H1 (cell line): ENCODE results near the gene OAT. TPM values are rescaled to one million over a fixed set of nuclear protein-coding genes. Genes with fewer than 3 reads are reported as not detected.

Source experiments
- CTCF ChIA-PET: fragments of 300-600 bp; sonication (Branson Sonifier 250); formaldehyde crosslinking; loops from one replicate; lab custom pipeline; 2021; ENCODE audit not compliant: partially characterized antibody; lab: Charles Lee
- POLR2A ChIA-PET: fragments of 300-600 bp; sonication (Branson Sonifier 250); formaldehyde crosslinking; loops from one replicate; lab custom pipeline; 2021; ENCODE audit warnings: inconsistent platforms; ENCODE audit not compliant: partially characterized antibody; lab: Charles Lee
- DNase-seq, 2 experiments: peaks; one replicate each; pipeline versions ENCODE4 v3.0.0 to v3.0.0-alpha.2; 2010 to 2022; ENCODE audit warnings: low spot score in 2 of 2, low read depth in 1 of 2, mixed read lengths in 1 of 2
- FAIRE-seq: peaks from 2 replicates; lab custom pipeline; 2011; peaks lifted over from hg19 to GRCh38; lab: Jason Lieb, UNC
- H2AFZ ChIP-seq: 2 replicates; pipeline ENCODE4 v1.8.1; 2012; ENCODE audit warnings: low read length, inconsistent platforms
- H2AK5ac ChIP-seq: 2 replicates; pipeline ENCODE4 v1.6.1; 2013; ENCODE audit warnings: low read depth, low read length
- H2BK120ac ChIP-seq: replicated peaks from 2 replicates; pipeline ENCODE3; 2013; ENCODE audit warnings: low read depth, low read length, inconsistent platforms
- H2BK12ac ChIP-seq: 2 replicates; pipeline ENCODE4 v1.6.1; 2013; ENCODE audit warnings: low read depth, low read length
- H2BK15ac ChIP-seq: 2 replicates; pipeline ENCODE4 v1.6.1; 2013; ENCODE audit warnings: low read length
- H2BK20ac ChIP-seq: 2 replicates; pipeline ENCODE4 v1.6.1; 2013; ENCODE audit warnings: low read length
- H2BK5ac ChIP-seq: 2 replicates; pipeline ENCODE4 v1.6.1; 2013; ENCODE audit warnings: low read depth, low read length
- H3K14ac ChIP-seq: 2 replicates; pipeline ENCODE4 v1.6.1; 2013; ENCODE audit warnings: inconsistent platforms; ENCODE audit not compliant: insufficient read length
- H3K18ac ChIP-seq: 2 replicates; pipeline ENCODE4 v1.6.1; 2013; ENCODE audit warnings: low read length; ENCODE audit errors: extremely low read depth
- H3K23ac ChIP-seq: 2 replicates; pipeline ENCODE4 v1.6.1; 2013; ENCODE audit warnings: inconsistent platforms; ENCODE audit not compliant: insufficient read length
- H3K23me2 ChIP-seq: 2 replicates; pipeline ENCODE4 v1.6.1; 2013; ENCODE audit warnings: low read depth, low read length
- H3K27ac ChIP-seq: 2 replicates; pipeline ENCODE4 v1.6.1; 2011; ENCODE audit warnings: low read depth, low read length, inconsistent platforms
- H3K27me3 ChIP-seq, 4 experiments: replicated peaks in 1 of 4; 1 replicate in 1 of 4; 2 replicates in 3 of 4; pipeline versions ENCODE4 v1.6.1 to v1.8.1; 2011 to 2013; ENCODE audit warnings: low read length in 3 of 4, mild to moderate bottlenecking in 3 of 4, inconsistent platforms in 2 of 4, mixed read lengths in 2 of 4, moderate library complexity in 1 of 4; ENCODE audit not compliant: control insufficient read depth in 3 of 4, insufficient read depth in 3 of 4; ENCODE audit errors: extremely low read depth in 1 of 4
- H3K36me3 ChIP-seq, 4 experiments: 2 replicates each; pipeline versions ENCODE4 v1.6.1 to v1.8.1; 2011 to 2013; ENCODE audit warnings: mild to moderate bottlenecking in 4 of 4, low read length in 3 of 4, moderate library complexity in 2 of 4, control low read depth in 1 of 4, inconsistent platforms in 1 of 4; ENCODE audit not compliant: insufficient read depth in 4 of 4, control insufficient read depth in 2 of 4
- H3K4ac ChIP-seq: replicated peaks from 2 replicates; pipeline ENCODE3; 2013; ENCODE audit warnings: low read length, low read depth, mixed read lengths, inconsistent platforms; ENCODE audit not compliant: insufficient read length
- H3K4me1 ChIP-seq, 4 experiments: replicated peaks in 1 of 4; 1 replicate in 1 of 4; 2 replicates in 3 of 4; pipeline versions ENCODE4 v1.6.1 to v1.8.1; 2011 to 2013; ENCODE audit warnings: low read length in 3 of 4, inconsistent platforms in 2 of 4, mixed read lengths in 1 of 4; ENCODE audit not compliant: insufficient read depth in 4 of 4, control insufficient read depth in 3 of 4
- H3K4me2 ChIP-seq, 2 experiments: 2 replicates each; pipeline versions ENCODE4 v1.6.1 to v1.8.1; 2011 to 2013; ENCODE audit warnings: low read depth in 2 of 2, low read length in 2 of 2, control low read depth in 1 of 2, inconsistent platforms in 1 of 2, mild to moderate bottlenecking in 1 of 2; ENCODE audit not compliant: insufficient read depth in 1 of 2
- H3K4me3 ChIP-seq, 4 experiments: fragments of 200-600, 300-600 bp in 1 of 4; sonication (generic), shearing (Covaris generic), sonication (Bioruptor Twin) in 1 of 4; 2 replicates each; pipeline versions ENCODE4 v1.5.1 to v1.8.1; 2011 to 2016; ENCODE audit warnings: low read length in 4 of 4, low read depth in 3 of 4, control low read depth in 2 of 4, inconsistent platforms in 2 of 4, mild to moderate bottlenecking in 2 of 4, mixed read lengths in 1 of 4, moderate library complexity in 1 of 4; ENCODE audit not compliant: insufficient read depth in 2 of 4; ENCODE audit errors: extremely low read depth in 1 of 4
- H3K56ac ChIP-seq: replicated peaks from 2 replicates; pipeline ENCODE3; 2013; ENCODE audit warnings: low read depth, mild to moderate bottlenecking, mixed read lengths, low read length, inconsistent platforms; ENCODE audit not compliant: insufficient read length
- H3K79me1 ChIP-seq: 2 replicates; pipeline ENCODE4 v1.6.1; 2013; ENCODE audit warnings: low read depth, low read length, control low read depth
- H3K79me2 ChIP-seq, 2 experiments: 2 replicates each; pipeline versions ENCODE4 v1.6.1 to v1.8.1; 2012 to 2013; ENCODE audit warnings: low read length in 2 of 2, mild to moderate bottlenecking in 2 of 2, inconsistent platforms in 1 of 2; ENCODE audit not compliant: insufficient read depth in 2 of 2, control insufficient read depth in 1 of 2
- H3K9ac ChIP-seq, 4 experiments: replicated peaks in 1 of 4; 1 replicate in 1 of 4; 2 replicates in 3 of 4; pipeline versions ENCODE4 v1.6.1 to v1.8.1; 2011 to 2013; ENCODE audit warnings: low read depth in 3 of 4, low read length in 3 of 4, control low read depth in 2 of 4, mild to moderate bottlenecking in 2 of 4, moderate library complexity in 2 of 4, inconsistent platforms in 1 of 4; ENCODE audit errors: extremely low read depth in 1 of 4
- H3K9me3 ChIP-seq, 2 experiments: 2 replicates each; pipeline versions ENCODE4 v1.6.1 to v1.8.1; 2012 to 2013; ENCODE audit warnings: mild to moderate bottlenecking in 2 of 2, moderate library complexity in 2 of 2, control low read depth in 1 of 2, inconsistent platforms in 1 of 2, low read depth in 1 of 2, low read length in 1 of 2, mixed read lengths in 1 of 2; ENCODE audit not compliant: insufficient read depth in 2 of 2
- H4K20me1 ChIP-seq, 2 experiments: replicated peaks in 1 of 2; 2 replicates each; pipeline versions ENCODE3 to v1.8.1; 2011 to 2013; ENCODE audit warnings: inconsistent platforms in 2 of 2, low read length in 2 of 2, mild to moderate bottlenecking in 1 of 2; ENCODE audit not compliant: insufficient read depth in 2 of 2, control insufficient read depth in 1 of 2
- H4K5ac ChIP-seq: 2 replicates; pipeline ENCODE4 v1.6.1; 2013; ENCODE audit warnings: low read length, low read depth, mixed read lengths, inconsistent platforms; ENCODE audit not compliant: insufficient read length
- H4K8ac ChIP-seq: 2 replicates; pipeline ENCODE4 v1.8.0; 2013; ENCODE audit warnings: mild to moderate bottlenecking, moderate library complexity, low read length, inconsistent platforms; ENCODE audit not compliant: insufficient read depth; ENCODE audit errors: extremely low read depth
- H4K91ac ChIP-seq: replicated peaks from 2 replicates; pipeline ENCODE3; 2013; ENCODE audit warnings: low read length, mixed read lengths, inconsistent platforms; ENCODE audit not compliant: insufficient read length
- CBX5 ChIP-seq: fragments of 300-800, 300-1000 bp; sonication (generic); IDR thresholded peaks from 2 replicates; pipeline ENCODE4 v1.7.1; 2016; ENCODE audit warnings: antibody characterized with exemption, low read length, low read depth
- CEBPB ChIP-seq: IDR thresholded peaks from 2 replicates; pipeline ENCODE4 v1.6.1; 2012; ENCODE audit warnings: low read depth, low read length
- SUZ12 ChIP-seq: fragments of 200-600 bp; sonication (generic); IDR thresholded peaks from 2 replicates; pipeline ENCODE4 v1.6.1; 2012; ENCODE audit warnings: mild to moderate bottlenecking, inconsistent platforms, low read length, moderate library complexity, mixed read lengths
- TAF7 ChIP-seq: optimal IDR thresholded peaks from 2 replicates; pipeline ENCODE3; 2011; ENCODE audit warnings: low read depth, mild to moderate bottlenecking, inconsistent platforms, low read length, moderate library complexity, borderline replicate concordance
- USF2 ChIP-seq: IDR thresholded peaks from 2 replicates; pipeline ENCODE4 v1.6.1; 2011; ENCODE audit warnings: low read length, improper control_type of control experiment
- WGBS, 2 experiments: shearing (Covaris generic) in 1 of 2; methylation state at CpG; one replicate each; pipeline versions ENCODE4 v1.1.6 to v1.1.7; 2013 to 2015; ENCODE audit warnings: low lambda C conversion rate in 2 of 2, mixed read lengths in 2 of 2, inconsistent platforms in 1 of 2, low coverage in 1 of 2, missing lambda C conversion rate in 1 of 2; ENCODE audit not compliant: insufficient replicate concordance in 2 of 2, insufficient coverage in 1 of 2, insufficient read length in 1 of 2; ENCODE audit errors: extremely low coverage in 1 of 2, missing lambda C conversion rate in 1 of 2; 5-methylcytosine and 5-hydroxymethylcytosine counted together
- polyA plus RNA-seq, 7 experiments: library from polyadenylated mRNA; depleted of rRNA in 3 of 7; stranded (reverse) in 5 of 7; unstranded in 2 of 7; fragments of >200 nt in 5 of 7; fragments of 200-250 nt in 2 of 7; gene quantifications; 1 replicate in 5 of 7; 2 replicates in 1 of 7; 4 replicates in 1 of 7; pipeline versions ENCODE4 v1.2.1 to v1.2.3, GENCODE V29; 2011 to 2013; ENCODE audit warnings: missing spikeins in 2 of 7, mixed read lengths in 2 of 7
- total RNA-seq: library from RNA; stranded (reverse); fragmentation: NEBNext Ultra II Directional; extraction: Animal tissue kit (Norgen Biotek cat#: 25700); gene quantifications from 2 replicates; pipeline ENCODE4 v1.2.1, GENCODE V29; 2021

The OAT gene
- total and polyA plus RNA-seq, 2 of the 8 experiments (the other 6 are each of a cell fraction or from before 2014, with no cell fraction given) = 67.8 to 121 TPM

GRCh38 chr10:124367414-124367813 lies 51.3 kb downstream of the OAT start:
- no peak overlapping the region for H2AK5ac ChIP-seq
- H3K79me1 ChIP-seq = no peaks in the 10 kb centered on the region
- H3K9me3 ChIP-seq = no peaks in the 10 kb centered on the region
- H4K91ac ChIP-seq = no peak overlapping the region
- no peaks in the 10 kb centered on the region for H3K23me2 ChIP-seq
- H4K8ac ChIP-seq = no peak overlapping the region
- no peak overlapping the region for H3K4me2 ChIP-seq
- H2BK20ac ChIP-seq = no peak overlapping the region
- TF ChIP-seq TAF7 (no peak), CBX5 (no peak), USF2 (no peak), CEBPB (no peak), SUZ12 (no peak)
- H3K14ac ChIP-seq = no peak overlapping the region
- H3K27ac ChIP-seq = no peak overlapping the region
- ChIA-PET CTCF (interaction anchor here (3.5 kb wide), 1 partner anchor 372 kb away, joined by 18 read pairs; no protein-coding TSS in a partner anchor), POLR2A (interaction anchor here (0.6 to 0.7 kb wide), 2 partner anchors 664 to 1114 kb away, joined by 4 read pairs; no protein-coding TSS in a partner anchor)
- peaks cover 0 to 5% (median 2%) of the 10 kb centered on the region in 4 experiments; a peak in 4 of 7 replicates for H3K4me1 ChIP-seq
- H4K20me1 ChIP-seq = no peaks in the 10 kb centered on the region
- no peak overlapping the region for H3K9ac ChIP-seq
- no peaks in the 10 kb centered on the region; a peak in 1 of 7 replicates for H3K27me3 ChIP-seq
- H3K4me3 ChIP-seq = no peak overlapping the region
- H3K56ac ChIP-seq = no peak overlapping the region
- no peak overlapping the region for H3K4ac ChIP-seq
- WGBS, 2 experiments = 85% methylated on average over 2 of the region's 4 CpGs; no CpG with 5 or more reads in 1 of the 2 experiments
- no peak overlapping the region for H2BK5ac ChIP-seq
- no peak overlapping the region for H4K5ac ChIP-seq
- no peak overlapping the region for H2BK12ac ChIP-seq
- no peak for DNase-seq
- no peak overlapping the region for H3K18ac ChIP-seq
- H2BK120ac ChIP-seq = no peak overlapping the region
- H2AFZ ChIP-seq = no peak overlapping the region
- H3K36me3 ChIP-seq = no peaks in the 10 kb centered on the region
- no peak for FAIRE-seq
- no peak overlapping the region for H3K23ac ChIP-seq
- no peaks in the 10 kb centered on the region for H3K79me2 ChIP-seq
- H2BK15ac ChIP-seq = no peak overlapping the region
